GM18517 (cell line): Measurements from ENCODE around the gene BICDL1.

Experiments
- ATAC-seq: cut with Tn5 transposase; IDR thresholded peaks from one replicate; pipeline ENCODE4 v1.9.1; 2021; ENCODE audit warnings: mild to moderate bottlenecking, moderate library complexity; ENCODE audit not compliant: unreplicated experiment

BICDL1 gene

DNA sequence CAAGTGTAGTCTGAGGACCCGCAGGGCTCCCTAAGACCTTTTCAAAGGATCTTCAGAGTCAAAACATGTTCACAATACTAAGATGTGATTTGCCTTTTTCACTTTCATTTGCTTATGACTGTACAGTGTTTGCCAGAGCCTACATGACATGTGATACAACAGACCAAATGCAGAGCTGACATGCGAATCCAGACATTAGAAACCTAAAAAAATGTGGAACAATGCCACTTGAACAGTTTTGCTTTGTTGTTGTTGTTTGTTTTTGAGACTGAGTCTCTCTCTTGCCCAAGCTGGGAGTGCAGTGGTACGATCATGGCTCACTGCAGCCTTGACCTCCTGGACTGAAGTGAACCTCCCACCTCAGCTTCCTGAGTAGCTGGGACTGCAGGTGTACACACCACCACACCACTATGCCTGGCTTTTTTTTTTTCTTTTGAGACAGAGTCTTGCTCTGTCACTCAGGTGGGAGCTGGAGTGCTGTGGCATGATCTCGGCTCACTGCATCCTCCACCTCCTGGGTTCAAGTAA, 132.8 kb downstream of the BICDL1 start:
- ATAC-seq = peak; percentile 54

GRCh38 chr12:120125029-120125428, 136.0 kb downstream of the BICDL1 start:
- ATAC-seq = no peak

GRCh38 chr12:120125792-120126634, 137.0 kb downstream of the BICDL1 start:
- no peak for ATAC-seq

DNA sequence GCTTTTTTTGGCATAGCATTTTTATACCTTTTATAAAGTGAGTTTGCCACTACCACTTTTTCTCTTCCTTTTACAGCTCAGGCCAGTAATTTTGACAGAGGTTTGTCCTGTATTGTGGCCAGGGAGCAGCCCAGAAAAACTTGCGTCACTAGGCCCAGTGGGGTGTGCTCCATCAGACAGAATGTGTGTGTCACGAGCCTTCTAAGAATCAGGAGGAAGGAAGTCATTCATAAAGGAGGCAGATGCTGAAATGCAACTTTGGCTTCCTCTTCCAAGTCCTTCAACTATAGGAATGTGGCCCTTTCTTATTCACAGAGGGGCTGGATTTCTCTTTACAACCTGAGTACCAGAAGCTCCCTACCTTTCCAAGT, 137.6 kb downstream of the BICDL1 start:
- ATAC-seq = no peak

DNA sequence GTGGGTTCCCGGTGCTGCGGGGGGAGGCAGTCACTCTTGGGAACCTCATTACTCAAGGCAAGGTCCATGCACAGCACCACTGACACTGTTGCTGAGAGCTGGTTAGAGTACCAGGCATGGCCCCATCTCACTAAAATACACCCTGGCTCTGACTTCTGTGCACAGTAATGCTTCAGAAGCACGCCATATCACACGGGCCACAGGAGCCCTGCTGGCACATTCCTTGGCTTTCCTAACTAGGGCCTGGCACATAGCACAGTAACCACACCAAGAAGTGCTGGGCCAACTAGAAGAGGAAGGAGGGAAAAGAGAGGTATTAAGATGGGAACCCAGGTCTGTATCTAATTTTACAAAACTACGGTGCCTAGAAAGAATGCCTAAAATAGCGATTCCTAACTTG, 141.0 kb downstream of the BICDL1 start:
- ATAC-seq = no peak

DNA sequence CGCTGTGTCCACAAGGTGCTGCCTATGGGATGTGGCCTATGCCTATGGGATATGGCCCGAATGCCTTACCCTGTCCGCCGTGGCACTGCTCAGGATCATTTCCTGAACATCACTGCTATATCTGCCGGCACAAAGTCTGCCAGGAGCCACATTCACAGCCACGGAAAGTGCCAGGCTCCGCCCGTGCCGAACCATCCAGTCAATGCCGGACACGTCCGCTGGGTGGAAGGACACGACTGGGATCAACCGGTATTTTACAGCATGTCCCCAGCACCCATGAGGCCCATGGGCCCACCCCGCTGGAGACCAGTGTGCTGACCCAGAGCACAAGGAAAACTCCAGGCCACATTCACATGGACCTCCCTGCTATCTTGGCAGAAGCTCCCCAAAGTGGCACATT, 142.1 kb downstream of the BICDL1 start:
- ATAC-seq = no peak

GRCh38 chr12:120132054-120132836, 143.2 kb downstream of the BICDL1 start:
- ATAC-seq = no peak

- peak; percentile 89 for ATAC-seq
These were observed 143.9 kb downstream of the BICDL1 start for GRCh38 chr12:120132863-120133385.

GRCh38 chr12:120134307-120134980, 145.4 kb downstream of the BICDL1 start:
- no peak for ATAC-seq

GRCh38 chr12:120136093-120136770, 147.2 kb downstream of the BICDL1 start:
- no peak for ATAC-seq

GRCh38 chr12:120137833-120138232, 148.8 kb downstream of the BICDL1 start:
- ATAC-seq = no peak

DNA sequence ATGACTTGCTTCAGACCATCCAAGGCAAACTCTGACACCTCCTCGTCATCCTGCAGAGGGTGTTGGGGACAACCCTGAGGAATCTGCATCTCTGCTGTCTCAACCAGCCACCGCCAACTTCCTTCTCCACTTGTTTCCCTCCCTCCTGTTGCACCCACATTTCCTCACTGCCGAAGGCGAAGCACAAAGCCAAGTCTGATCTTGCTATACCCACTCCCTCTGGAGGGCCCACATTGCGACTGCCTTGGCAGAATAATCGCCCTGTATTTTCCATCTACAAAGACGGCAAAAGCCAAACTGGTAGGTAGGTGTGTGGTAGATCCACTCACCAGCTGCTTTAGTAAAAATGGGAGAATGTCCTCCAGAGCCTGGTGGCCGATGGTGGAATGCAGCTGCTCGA, 149.3 kb downstream of the BICDL1 start:
- ATAC-seq = no peak

DNA sequence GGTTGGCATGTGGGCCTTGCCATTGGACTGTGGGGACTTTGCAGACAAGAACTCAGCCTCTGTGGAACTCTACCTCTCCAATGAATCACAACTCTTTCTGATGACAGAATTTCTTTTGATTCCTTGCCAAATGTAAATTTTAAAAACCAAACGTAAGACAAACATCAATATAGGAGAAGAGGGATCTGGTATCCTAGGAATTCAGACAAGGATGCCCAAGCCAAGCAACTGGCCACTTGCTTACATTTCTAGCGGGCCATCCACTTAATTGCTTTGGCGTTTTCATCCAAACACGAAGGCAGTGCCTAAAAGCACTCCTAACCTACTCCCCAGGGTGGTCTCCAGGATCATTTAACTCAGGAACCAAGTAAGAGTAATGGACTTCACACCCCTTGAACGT, 150.9 kb downstream of the BICDL1 start:
- no peak for ATAC-seq

- ATAC-seq = no peak
These were observed 151.6 kb downstream of the BICDL1 start for GRCh38 chr12:120140603-120141002.

DNA sequence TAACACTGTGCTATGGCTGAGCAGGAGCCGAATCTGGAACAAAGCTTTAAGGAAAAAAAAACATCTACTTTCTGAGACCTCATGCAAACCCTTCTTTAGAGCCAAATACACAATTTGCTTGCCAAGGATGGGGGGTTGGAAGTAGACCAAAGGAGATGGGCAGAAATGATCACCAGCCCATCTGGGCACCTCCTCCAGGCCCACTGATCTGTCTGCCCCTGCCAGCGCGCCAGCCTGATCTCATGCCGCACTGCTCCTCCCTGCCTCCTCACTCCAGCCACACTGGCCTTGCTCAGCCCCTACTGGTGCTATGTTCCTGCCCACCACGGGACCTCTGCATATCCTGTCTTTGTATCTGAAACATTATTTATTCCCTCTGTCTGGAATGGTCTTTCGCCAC, 152.3 kb downstream of the BICDL1 start:
- no peak for ATAC-seq

GRCh38 chr12:120142231-120142877, 153.3 kb downstream of the BICDL1 start:
- ATAC-seq = no peak
